ENCODE results near the gene CCR7.

CCR7 gene

GRCh38 chr17:40522250-40522960 is 42.9 kb downstream of the CCR7 start:
- no peak overlapping the region for H3K4me3 ChIP-seq (ENCODE audit: low read length)
- no peak for TF ChIP-seq CTCF (IDR thresholded peaks at IDR 0.05; ENCODE audit: insufficient read depth, low read depth, low read length, missing control alignments)
- DNase-seq (ENCODE audit: low read depth) = no peak

- no peak overlapping the region for H3K4me3 ChIP-seq (ENCODE audit: low read length)
- no peak for DNase-seq (ENCODE audit: low read depth)
- no peak for TF ChIP-seq CTCF (IDR thresholded peaks at IDR 0.05; ENCODE audit: insufficient read depth, low read depth, low read length, missing control alignments)
Observed at GRCh38 chr17:40520991-40521453, 44.2 kb downstream of the CCR7 start.

GRCh38 chr17:40519089-40519775 is 46.0 kb downstream of the CCR7 start:
- TF ChIP-seq CTCF (IDR thresholded peaks at IDR 0.05; ENCODE audit: insufficient read depth, low read depth, low read length, missing control alignments) = no peak
- no peak overlapping the region for H3K4me3 ChIP-seq (ENCODE audit: low read length)
- no peak for DNase-seq (ENCODE audit: low read depth)

GRCh38 chr17:40518401-40519088 is 46.7 kb downstream of the CCR7 start:
- TF ChIP-seq CTCF (IDR thresholded peaks at IDR 0.05; ENCODE audit: insufficient read depth, low read depth, low read length, missing control alignments) = no peak
- DNase-seq (ENCODE audit: low read depth) = peak; percentile 91
- H3K4me3 ChIP-seq (ENCODE audit: low read length) = no peak overlapping the region

- H3K4me3 ChIP-seq (ENCODE audit: low read length) = no peak overlapping the region
Observed at GRCh38 chr17:40517981-40518380, 47.3 kb downstream of the CCR7 start.

GRCh38 chr17:40517286-40517662 is 48.0 kb downstream of the CCR7 start:
- DNase-seq (ENCODE audit: low read depth) = no peak
- H3K4me3 ChIP-seq (ENCODE audit: low read length) = no peak overlapping the region
- TF ChIP-seq CTCF (IDR thresholded peaks at IDR 0.05; ENCODE audit: insufficient read depth, low read depth, low read length, missing control alignments) = no peak

More at GRCh38 chr17:40517981-40518380, 47.3 kb downstream of the CCR7 start:
- DNase-seq (ENCODE audit: low read depth) = no peak
- TF ChIP-seq CTCF (IDR thresholded peaks at IDR 0.05; ENCODE audit: insufficient read depth, low read depth, low read length, missing control alignments) = no peak
